HEK293T (cell line): ENCODE data around the gene TRIM61.

Experiments used
- FOXK2 ChIP-seq: fragments of 450-650 bp; IDR thresholded peaks from 2 replicates; pipeline ENCODE4 v1.6.1; 2016; ENCODE audit warnings: mild to moderate bottlenecking
- HDGF ChIP-seq: fragments of 450-650 bp; IDR thresholded peaks from 2 replicates; pipeline ENCODE4 v1.6.1; 2017; ENCODE audit warnings: antibody characterized with exemption, borderline replicate concordance
- SP1 ChIP-seq: fragments of 450-650 bp; IDR thresholded peaks from 2 replicates; pipeline ENCODE4 v1.6.1; 2017

- TF ChIP-seq FOXK2 (no peak), SP1 (no peak), HDGF (no peak)
Measured at GRCh38 chr4:165005352-165005925, 28.0 kb upstream of the TRIM61 start.
